Stimulated activated CD4-positive, alpha-beta T cell treated with anti-CD3 and anti-CD28 coated beads, Interleukin-12 subunit alpha, Interleukin-12 subunit beta, amount 100 ng/mL, for 4 hours (primary cell): ENCODE results near the gene PSMA4.
A peak's percentile ranks its signal among the peaks of the same experiment; 100 is the strongest.
"Not testable (repeated sequence)": the region's sequence is repeated elsewhere in the genome, so short reads cannot be mapped to it uniquely, and the experiment has no call there.

Source experiments
- DNase-seq: peaks from one replicate; pipeline ENCODE4 v3.0.0-alpha.2; 2020

PSMA4 gene

DNA sequence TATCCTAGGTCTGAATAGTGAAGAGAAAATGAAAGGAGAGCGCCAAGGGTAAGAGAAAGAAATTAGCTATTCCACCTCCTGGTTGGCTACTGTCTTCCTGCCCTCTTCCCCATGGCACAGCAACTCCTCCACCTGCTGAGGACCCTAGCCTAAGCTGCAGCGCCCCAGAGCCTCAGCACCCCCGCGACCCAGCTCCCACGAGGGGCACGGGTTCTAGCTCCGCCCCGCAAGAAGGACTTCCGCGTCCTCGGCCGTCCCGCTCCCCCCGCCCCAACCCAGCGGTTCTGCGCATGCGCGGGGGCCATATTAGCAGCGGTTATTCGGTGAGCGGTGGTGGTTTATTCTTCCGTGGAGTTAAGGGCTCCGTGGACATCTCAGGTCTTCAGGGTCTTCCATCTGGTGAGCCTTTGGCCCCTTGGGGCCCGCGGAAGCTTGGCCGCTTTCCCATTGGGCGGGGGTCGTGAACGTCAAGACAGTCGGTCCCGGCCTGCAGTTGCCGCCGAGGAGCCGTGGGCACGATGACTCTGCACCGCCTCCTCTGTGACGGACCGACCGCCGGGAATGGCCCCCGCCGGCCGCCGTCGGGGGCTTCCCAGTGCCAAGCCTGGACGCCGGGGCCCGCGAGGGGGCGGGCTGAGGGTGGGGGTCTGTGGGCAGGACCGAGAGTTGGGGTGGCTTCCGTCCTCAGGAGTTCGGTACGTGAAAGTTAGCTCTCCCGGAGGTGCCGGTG lies at the start of gene PSMA4:
Gene PSMA4, plus strand, starts transcription at position 304 of the 730 bp plus-strand sequence. CDS start 1,484 bp downstream, outside the sequence.
- peak; percentile 94 for DNase-seq

GRCh38 chr15:78492872-78493271 lies 47.4 kb upstream of the PSMA4 start:
- DNase-seq, result no peak

DNA sequence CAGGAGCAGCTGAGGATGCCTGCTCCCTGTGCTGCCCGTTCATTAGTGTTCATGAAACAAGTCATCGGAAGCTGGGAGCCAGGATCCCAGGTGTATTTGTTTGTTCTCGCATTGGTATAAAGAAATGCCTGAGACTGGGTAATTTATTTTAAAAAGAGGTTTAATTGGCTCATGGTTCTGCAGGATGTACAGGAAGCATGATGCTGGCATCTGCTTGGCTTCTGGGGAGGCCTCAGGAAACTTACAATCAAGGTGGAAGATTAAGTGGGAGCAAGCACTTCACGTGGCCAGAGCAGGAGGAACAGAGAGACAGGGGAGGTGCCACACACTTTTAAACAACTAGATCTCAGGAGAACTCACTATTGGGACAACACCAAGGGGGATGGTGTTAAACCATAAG lies 38.4 kb upstream of the PSMA4 start:
- no peak for DNase-seq

DNA sequence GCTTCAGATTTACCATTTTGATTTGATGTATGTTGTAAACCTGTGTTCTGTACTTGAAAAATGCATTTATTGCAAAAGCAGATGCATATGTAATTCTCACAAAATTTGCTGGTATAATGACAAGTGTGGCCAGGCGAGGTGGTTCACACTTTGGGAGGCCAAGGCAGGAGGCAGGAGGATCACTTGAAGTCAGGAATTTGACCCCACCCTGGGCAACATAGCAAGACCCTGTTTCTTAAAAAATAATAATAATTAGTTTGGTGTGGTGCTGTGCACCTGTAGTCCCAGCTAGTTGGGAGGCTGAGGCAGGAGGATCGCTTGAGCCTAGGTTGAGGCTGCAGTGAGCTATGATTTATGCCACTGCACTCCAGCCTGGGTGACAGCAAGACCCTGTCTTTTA lies 37.6 kb upstream of the PSMA4 start:
- DNase-seq, result no peak

- peak; percentile 71 for DNase-seq
These were observed 33.0 kb upstream of the PSMA4 start, which contains the start of gene HYKK for GRCh38 chr15:78506971-78507830. HYKK (plus strand) TSS chr15:78507577; CDS start chr15:78513089, 5,512 bp downstream.

GRCh38 chr15:78507831-78508160 lies 32.4 kb upstream of the PSMA4 start:
- peak; percentile 11 for DNase-seq

DNA sequence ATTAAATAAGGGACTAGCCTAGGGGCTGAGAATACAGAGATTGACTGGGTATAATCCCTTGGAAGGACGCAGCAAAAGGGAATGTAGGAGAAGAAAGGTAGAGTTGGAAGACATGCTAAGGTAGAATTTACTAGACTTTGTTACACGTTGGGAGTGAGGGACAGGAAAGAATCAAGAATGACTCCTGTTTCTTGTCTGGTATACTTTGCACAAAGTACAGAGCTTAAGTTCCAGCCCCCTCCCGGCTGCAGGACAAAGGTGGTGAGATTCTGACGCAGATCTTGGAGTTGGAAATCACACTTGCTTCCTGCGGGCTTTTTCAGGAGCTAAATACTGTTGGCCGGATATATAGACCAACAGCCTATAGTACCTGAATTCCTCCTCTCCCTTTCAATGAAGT lies 32.0 kb upstream of the PSMA4 start:
- no peak for DNase-seq

- no peak for DNase-seq
These were observed 30.4 kb upstream of the PSMA4 start for GRCh38 chr15:78509726-78510312.

DNA sequence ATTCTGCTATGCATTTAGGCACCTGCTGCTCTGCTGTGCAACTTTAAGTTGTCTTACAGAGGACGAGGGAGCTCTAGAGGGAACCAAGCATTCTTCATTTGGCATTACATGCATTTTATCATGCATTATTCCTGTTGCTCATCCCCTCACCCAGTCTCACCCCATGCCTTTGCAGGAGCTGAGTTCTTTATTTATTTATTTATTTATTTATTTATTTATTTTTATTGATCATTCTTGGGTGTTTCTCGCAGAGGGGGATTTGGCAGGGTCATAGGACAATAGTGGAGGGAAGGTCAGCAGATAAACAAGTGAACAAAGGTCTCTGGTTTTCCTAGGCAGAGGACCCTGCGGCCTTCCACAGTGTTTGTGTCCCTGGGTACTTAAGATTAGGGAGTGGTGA lies 20.2 kb upstream of the PSMA4 start:
- not testable (repeated sequence) for DNase-seq

DNA sequence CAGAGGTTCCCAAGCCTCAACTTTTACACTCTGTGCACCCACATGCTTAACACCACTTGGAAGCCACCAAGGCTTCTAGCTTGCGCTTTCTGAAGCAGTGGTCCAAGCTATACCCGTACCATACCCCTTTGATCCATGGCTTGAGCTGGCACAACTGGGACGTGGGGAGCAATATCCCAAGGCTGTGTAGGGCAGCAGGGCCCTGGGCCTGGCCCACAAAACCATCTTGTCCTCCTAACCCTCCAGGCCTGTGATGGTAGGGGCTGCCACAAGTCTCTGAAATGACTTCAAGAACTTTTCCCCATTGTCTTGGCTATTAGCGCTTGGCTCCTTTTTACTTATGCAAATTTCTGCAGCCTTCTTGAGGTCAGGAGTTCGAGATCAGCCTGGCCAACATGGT lies 16.0 kb upstream of the PSMA4 start:
- no peak for DNase-seq

DNA sequence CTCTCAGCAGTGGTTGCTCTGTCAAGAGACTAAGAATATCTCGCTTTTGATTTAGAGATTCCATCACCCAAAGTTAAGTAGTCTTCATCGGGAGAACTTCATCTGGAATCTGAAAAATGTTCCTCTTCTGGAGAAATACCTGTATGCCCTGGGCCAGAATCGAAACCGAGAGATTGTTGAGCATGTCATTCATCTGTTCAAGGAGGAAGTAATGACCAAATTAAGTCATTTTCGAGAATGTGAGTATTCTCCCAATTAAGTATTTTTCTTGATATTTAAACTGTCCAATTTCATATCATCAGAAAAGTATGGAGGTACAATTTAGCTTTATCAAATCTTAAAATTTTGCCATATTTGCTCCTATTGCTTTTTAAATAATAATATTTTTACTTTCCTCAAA lies 12.9 kb upstream of the PSMA4 start:
- DNase-seq, result no peak

DNA sequence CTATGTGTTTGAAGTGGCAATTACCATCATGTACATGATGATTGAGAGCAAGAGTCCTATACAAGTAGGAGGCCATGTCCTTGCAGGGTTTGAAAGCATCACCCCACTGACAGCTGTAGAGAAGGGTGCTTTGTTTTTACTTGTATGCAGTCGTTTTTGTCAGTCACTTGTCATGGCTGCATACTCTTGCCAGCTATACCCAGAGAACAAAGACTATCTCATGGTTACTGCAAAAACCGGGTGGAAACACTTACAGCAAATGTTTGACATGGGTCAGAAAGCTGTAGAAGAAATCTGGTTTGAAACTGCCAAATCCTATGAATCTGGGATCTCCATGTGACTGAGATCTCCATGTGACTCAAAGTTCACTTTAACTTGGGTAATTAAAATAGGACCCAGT lies 6.9 kb upstream of the PSMA4 start:
- no peak for DNase-seq

GRCh38 chr15:78536134-78536533 lies 4.1 kb upstream of the PSMA4 start:
- no peak for DNase-seq

- DNase-seq, result no peak
These were observed 2.9 kb upstream of the PSMA4 start for GRCh38 chr15:78537266-78537905.

GRCh38 chr15:78538358-78538757 lies 1.9 kb upstream of the PSMA4 start:
- no peak for DNase-seq

- DNase-seq, result peak; percentile 7
These were observed 642 bp upstream of the PSMA4 start for GRCh38 chr15:78539464-78540140.

GRCh38 chr15:78540871-78541743 lies 863 bp downstream of the PSMA4 start:
- DNase-seq, result no peak

GRCh38 chr15:78541744-78542034 lies 1.4 kb downstream of the PSMA4 start:
- no peak for DNase-seq

- no peak for DNase-seq
These were observed 2.4 kb downstream of the PSMA4 start for GRCh38 chr15:78542647-78543046.

DNA sequence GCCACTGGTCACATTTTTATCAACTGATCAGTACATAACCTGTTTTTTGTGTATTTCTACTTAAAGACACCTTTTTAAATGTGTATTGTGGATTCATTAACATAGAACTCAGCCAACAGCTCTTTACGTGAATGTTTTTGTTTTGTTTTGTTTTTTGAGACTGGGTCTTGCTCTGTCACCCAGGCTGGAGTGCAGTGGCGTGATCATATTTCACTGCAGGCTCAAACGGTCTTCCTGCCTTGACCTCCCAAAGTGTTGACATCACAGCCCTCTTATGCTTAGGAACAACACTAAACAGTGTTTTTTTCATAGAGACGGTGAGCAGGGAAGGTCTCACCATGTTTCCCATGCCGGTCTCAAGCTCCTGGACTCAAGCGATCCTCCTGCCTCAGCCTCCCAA lies 9.9 kb downstream of the PSMA4 start:
- DNase-seq, result no peak

GRCh38 chr15:78550815-78551214 lies 10.6 kb downstream of the PSMA4 start:
- no peak for DNase-seq

DNA sequence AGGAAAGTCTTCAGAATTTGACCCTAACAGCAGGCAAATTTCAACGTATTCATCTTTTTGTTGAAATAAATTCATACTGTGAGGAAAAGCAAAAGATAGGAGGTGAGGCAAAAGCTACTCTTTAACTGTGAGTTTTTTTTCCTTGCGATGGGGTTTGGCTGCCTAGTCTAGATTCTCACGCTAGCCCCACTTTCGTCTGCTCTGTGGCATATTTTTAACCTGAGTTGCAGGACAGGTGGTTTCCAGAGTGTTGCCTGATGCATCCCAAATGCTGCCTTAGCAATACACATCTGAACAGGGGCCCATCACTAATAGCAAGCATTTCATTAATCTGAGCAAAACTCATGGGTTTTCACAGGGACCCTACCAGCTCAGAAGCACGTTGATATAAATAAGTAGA lies 11.7 kb downstream of the PSMA4 start:
- DNase-seq, result no peak
